Endothelial cell of umbilical vein (primary cell): ENCODE measurements around the gene GPR157. TPM values are rescaled to one million over a fixed set of nuclear protein-coding genes. Genes with fewer than 3 reads are reported as not detected.

Experiments
- BruUV-seq: library from RNA; stranded (reverse); fragments of 400-500 nt; replicated peaks from 2 replicates; lab custom pipeline; 2021; lab: Mats Ljungman, UMichigan
- CTCF ChIA-PET: fragments of 300-600, 350-600 bp; sonication (Branson Sonifier 250); formaldehyde crosslinking; loops from one replicate; lab custom pipeline; 2021; ENCODE audit warnings: antibody characterized with exemption, inconsistent platforms; lab: Charles Lee
- POLR2A ChIA-PET: fragments of 300-600, 350-600 bp; sonication (Branson Sonifier 250); formaldehyde crosslinking; loops from one replicate; lab custom pipeline; 2021; ENCODE audit warnings: antibody characterized with exemption, inconsistent platforms; lab: Charles Lee
- DNase-seq: peaks from one replicate; pipeline ENCODE4 v3.0.0-alpha.2; 2011; ENCODE audit warnings: low read depth, low spot score
- FAIRE-seq: peaks from 2 replicates; lab custom pipeline; 2011; peaks lifted over from hg19 to GRCh38; lab: Jason Lieb, UNC
- H2AFZ ChIP-seq: 2 replicates; pipeline ENCODE4 v1.6.0; 2012; ENCODE audit warnings: low read depth, low read length, control low read depth, inconsistent platforms
- H3K27ac ChIP-seq: 2 replicates; pipeline ENCODE4 v1.5.1; 2011; ENCODE audit warnings: low read depth, mild to moderate bottlenecking, control low read depth, low read length, moderate library complexity; ENCODE audit not compliant: insufficient read depth
- H3K27me3 ChIP-seq, 2 experiments: 2 replicates each; pipeline versions ENCODE4 v1.6.0 to v1.6.1; 2011; ENCODE audit warnings: low read length in 2 of 2, mixed read lengths in 1 of 2; ENCODE audit not compliant: control insufficient read depth in 2 of 2, insufficient read depth in 2 of 2
- H3K36me3 ChIP-seq, 2 experiments: 2 replicates in 1 of 2; 3 replicates in 1 of 2; pipeline ENCODE4 v1.5.1; 2011; ENCODE audit warnings: low read length in 2 of 2, mild to moderate bottlenecking in 1 of 2, moderate library complexity in 1 of 2; ENCODE audit not compliant: control insufficient read depth in 2 of 2, insufficient read depth in 2 of 2; ENCODE audit errors: extremely low read depth in 1 of 2
- H3K4me1 ChIP-seq: 3 replicates; pipeline ENCODE4 v1.5.1; 2011; ENCODE audit warnings: mild to moderate bottlenecking, low read length; ENCODE audit not compliant: control insufficient read depth, insufficient read depth; ENCODE audit errors: extremely low read depth
- H3K4me2 ChIP-seq: 2 replicates; pipeline ENCODE4 v1.6.1; 2011; ENCODE audit warnings: low read length, control low read depth, mixed read lengths; ENCODE audit not compliant: insufficient read depth
- H3K4me3 ChIP-seq, 3 experiments: fragments of 200-600 bp in 1 of 3; sonication (generic), shearing (Covaris generic) in 1 of 3; replicated peaks in 1 of 3; 2 replicates each; pipeline ENCODE4 v1.5.1; 2011 to 2016; ENCODE audit warnings: control low read depth in 3 of 3, low read length in 3 of 3, mild to moderate bottlenecking in 2 of 3, inconsistent platforms in 1 of 3, low read depth in 1 of 3, moderate library complexity in 1 of 3; ENCODE audit not compliant: insufficient read depth in 1 of 3
- H3K79me2 ChIP-seq: 2 replicates; pipeline ENCODE4 v1.6.0; 2012; ENCODE audit warnings: low read length, inconsistent platforms; ENCODE audit not compliant: control insufficient read depth, insufficient read depth
- H3K9ac ChIP-seq: replicated peaks from 2 replicates; pipeline ENCODE3; 2011; ENCODE audit warnings: low read length, control low read depth; ENCODE audit not compliant: insufficient read depth; ENCODE audit errors: extremely low read depth
- H3K9me1 ChIP-seq: replicated peaks from 3 replicates; pipeline ENCODE4 v1.6.0; 2011; ENCODE audit warnings: mild to moderate bottlenecking, low read length; ENCODE audit not compliant: control insufficient read depth, insufficient read depth; ENCODE audit errors: extremely low read depth
- H3K9me3 ChIP-seq: replicated peaks from 2 replicates; pipeline ENCODE4 v1.5.1; 2012; ENCODE audit warnings: low read length, inconsistent platforms; ENCODE audit not compliant: control insufficient read depth, insufficient read depth
- H4K20me1 ChIP-seq: replicated peaks from 2 replicates; pipeline ENCODE3; 2011; ENCODE audit warnings: mild to moderate bottlenecking, low read length; ENCODE audit not compliant: control insufficient read depth, insufficient read depth; ENCODE audit errors: extremely low read depth
- EZH2 ChIP-seq: IDR thresholded peaks from 2 replicates; pipeline ENCODE4 v1.6.1; 2012; ENCODE audit warnings: borderline replicate concordance, low read depth, mild to moderate bottlenecking, moderate library complexity, low read length, inconsistent platforms; ENCODE audit not compliant: severe bottlenecking
- FOS ChIP-seq: IDR thresholded peaks from 2 replicates; pipeline ENCODE4 v1.6.1; 2011; ENCODE audit warnings: mild to moderate bottlenecking, low read length, moderate library complexity, borderline replicate concordance; ENCODE audit not compliant: insufficient read depth
- GATA2 ChIP-seq: IDR thresholded peaks from 2 replicates; pipeline ENCODE4 v1.7.0; 2011; ENCODE audit warnings: low read depth, mild to moderate bottlenecking, moderate library complexity, mixed read lengths, low read length; ENCODE audit not compliant: insufficient read length, insufficient read depth
- JUN ChIP-seq: IDR thresholded peaks from 2 replicates; pipeline ENCODE4 v1.6.1; 2011; ENCODE audit warnings: borderline replicate concordance, low read depth; ENCODE audit not compliant: insufficient read length, insufficient read depth
- MAX ChIP-seq: IDR thresholded peaks from 2 replicates; pipeline ENCODE4 v1.6.1; 2011; ENCODE audit not compliant: insufficient read depth, insufficient read length
- MYC ChIP-seq: IDR thresholded peaks from one replicate; pipeline ENCODE4 v1.6.1; 2011; ENCODE audit warnings: mild to moderate bottlenecking, low read depth, low read length
- POLR2A ChIP-seq: IDR thresholded peaks from 2 replicates; pipeline ENCODE4 v1.6.1; 2012; ENCODE audit warnings: low read depth, mild to moderate bottlenecking, control low read depth, low read length
- POLR2AphosphoS5 ChIP-seq: IDR thresholded peaks from 2 replicates; pipeline ENCODE4 v1.6.1; 2012; ENCODE audit warnings: low read depth, mild to moderate bottlenecking, control low read depth, low read length, moderate library complexity; ENCODE audit not compliant: insufficient read depth
- dilution Hi-C: fragments of 300-500 bp; cut with MboI; formaldehyde crosslinking; loops from one replicate; pipeline ENCODE4 v1.15.0; 2019; ENCODE audit warnings: low sequenced_read_pairs; ENCODE audit not compliant: extremely low pct_ligation_motif_present
- intact Hi-C: fragments of 100-400 bp; cut with micrococcal nuclease; formaldehyde crosslinking; loops from one replicate; pipeline ENCODE4 v1.10.0; 2022
- polyA plus RNA-seq, 4 experiments: library from polyadenylated mRNA; depleted of rRNA in 3 of 4; stranded (reverse) in 3 of 4; unstranded in 1 of 4; fragments of >200 nt; gene quantifications; 2 replicates each; pipeline versions ENCODE4 v1.2.1 to v1.2.3, GENCODE V29; 2011 to 2012; ENCODE audit warnings: missing spikeins in 1 of 4
- total RNA-seq: library from RNA; stranded (reverse); gene quantifications from 2 replicates; pipeline ENCODE4 v1.2.3, GENCODE V29; 2021
- TF ChIP-seq, protein P1 (sequence below), 2 donors: IDR thresholded peaks; 1 replicate in 1 of 2; 2 replicates in 1 of 2; pipeline ENCODE4 v1.5.1; 2011; ENCODE audit warnings: low read length in 2 of 2, mild to moderate bottlenecking in 2 of 2, moderate library complexity in 2 of 2, control low read depth in 1 of 2, inconsistent platforms in 1 of 2, low read depth in 1 of 2; ENCODE audit not compliant: insufficient read depth in 1 of 2; ENCODE audit errors: extremely low read depth in 1 of 2

The GPR157 gene
- total and polyA plus RNA-seq, 2 donors (not counting 3 experiments of a cell fraction or from before 2014, with no cell fraction given) = 1.0 to 6.5 TPM

DNA sequence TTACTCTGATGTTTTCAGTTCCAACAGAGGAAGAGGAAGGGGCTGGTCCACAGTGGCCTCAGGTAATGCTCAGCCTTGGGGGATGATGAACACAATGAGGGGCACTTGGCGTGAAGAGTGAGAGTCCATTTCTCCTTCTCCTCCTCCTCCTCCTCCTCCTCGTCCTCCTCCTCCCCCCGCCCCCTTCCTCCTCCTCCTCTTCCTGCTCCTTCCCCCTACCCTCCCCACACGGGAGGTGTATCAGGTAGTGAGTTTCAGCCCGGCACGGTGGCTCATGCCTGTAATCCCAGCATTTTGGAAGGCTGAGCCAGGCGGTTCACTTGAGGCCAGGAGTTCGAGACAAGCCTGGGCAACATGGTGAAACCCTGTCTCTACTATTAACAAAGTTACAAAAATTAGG, 17.3 kb upstream of the GPR157 start:
- no peak for TF ChIP-seq POLR2A
- no peak for TF ChIP-seq FOS
- no peak for TF ChIP-seq EZH2
- TF ChIP-seq, protein P1, sequence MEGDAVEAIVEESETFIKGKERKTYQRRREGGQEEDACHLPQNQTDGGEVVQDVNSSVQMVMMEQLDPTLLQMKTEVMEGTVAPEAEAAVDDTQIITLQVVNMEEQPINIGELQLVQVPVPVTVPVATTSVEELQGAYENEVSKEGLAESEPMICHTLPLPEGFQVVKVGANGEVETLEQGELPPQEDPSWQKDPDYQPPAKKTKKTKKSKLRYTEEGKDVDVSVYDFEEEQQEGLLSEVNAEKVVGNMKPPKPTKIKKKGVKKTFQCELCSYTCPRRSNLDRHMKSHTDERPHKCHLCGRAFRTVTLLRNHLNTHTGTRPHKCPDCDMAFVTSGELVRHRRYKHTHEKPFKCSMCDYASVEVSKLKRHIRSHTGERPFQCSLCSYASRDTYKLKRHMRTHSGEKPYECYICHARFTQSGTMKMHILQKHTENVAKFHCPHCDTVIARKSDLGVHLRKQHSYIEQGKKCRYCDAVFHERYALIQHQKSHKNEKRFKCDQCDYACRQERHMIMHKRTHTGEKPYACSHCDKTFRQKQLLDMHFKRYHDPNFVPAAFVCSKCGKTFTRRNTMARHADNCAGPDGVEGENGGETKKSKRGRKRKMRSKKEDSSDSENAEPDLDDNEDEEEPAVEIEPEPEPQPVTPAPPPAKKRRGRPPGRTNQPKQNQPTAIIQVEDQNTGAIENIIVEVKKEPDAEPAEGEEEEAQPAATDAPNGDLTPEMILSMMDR (IDR thresholded peaks at IDR 0.05; ENCODE audit: extremely low read depth in 1 of 2, insufficient read depth in 1 of 2, low read depth in 1 of 2, low read length in 2 of 2) = no peak
- no peak for TF ChIP-seq GATA2
- TF ChIP-seq POLR2AphosphoS5 = no peak
- TF ChIP-seq MAX = no peak
- TF ChIP-seq JUN = no peak
- TF ChIP-seq MYC = no peak
- no peak for FAIRE-seq
- peaks cover 9% of the 10 kb centered on the region for H3K4me1 ChIP-seq
- no TSS peak for BruUV-seq
- no peak for DNase-seq
- no peak overlapping the region for H3K9ac ChIP-seq
- H3K4me3 ChIP-seq = no peak overlapping the region
- ChIA-PET POLR2A (no interaction called here), CTCF (interaction anchor here (0.8 to 1.8 kb wide), 5 partner anchors 17 to 88 kb away, joined by 3 to 10 read pairs (median 4); partner anchors contain the start of genes GPR157 and H6PD)
- no peak overlapping the region for H3K4me2 ChIP-seq
- H3K27me3 ChIP-seq = no peaks in the 10 kb centered on the region
- H3K9me3 ChIP-seq = no peaks in the 10 kb centered on the region
- intact Hi-C loops = loop anchor here (2.0 kb wide), 1 partner anchor 19 kb away; no protein-coding TSS in a partner anchor
- H3K27ac ChIP-seq = peak overlapping the region; percentile 16
- H3K79me2 ChIP-seq = peaks cover 5% of the 10 kb centered on the region
- peaks cover 5 to 13% of the 10 kb centered on the region in 2 experiments for H3K36me3 ChIP-seq
- H2AFZ ChIP-seq = no peak overlapping the region
- dilution Hi-C loops = no loop called here
- no peaks in the 10 kb centered on the region for H3K9me1 ChIP-seq
- no peaks in the 10 kb centered on the region for H4K20me1 ChIP-seq
